ENCODE data around the gene C22orf39.

- no peak for TF ChIP-seq CTCF (IDR thresholded peaks at IDR 0.05; ENCODE audit: borderline replicate concordance, extremely low read depth, low read length, poor library complexity, severe bottlenecking)
- TF ChIP-seq EZH2 (IDR thresholded peaks at IDR 0.05; ENCODE audit: borderline replicate concordance, low read depth, low read length, severe bottlenecking), result no peak
Measured at GRCh38 chr22:19412478-19412877, 35.0 kb downstream of the C22orf39 start.
